HCT116 (cell line): Measurements from ENCODE around the gene MARVELD1.
"Not testable (repeated sequence)": the region's sequence is repeated elsewhere in the genome, so short reads cannot be mapped to it uniquely, and the experiment has no call there.

Experiments
- EGR1 ChIP-seq: IDR thresholded peaks from 2 replicates; pipeline ENCODE4 v1.6.1; 2012; ENCODE audit warnings: low read depth
- EZH2 ChIP-seq: fragments of 200-600 bp; sonication (generic); IDR thresholded peaks from 2 replicates; pipeline ENCODE4 v1.6.1; 2017; ENCODE audit warnings: antibody characterized with exemption, mixed run types
- RAD21 ChIP-seq: IDR thresholded peaks from 2 replicates; pipeline ENCODE4 v1.6.1; 2012; ENCODE audit warnings: low read depth, mild to moderate bottlenecking
- YY1 ChIP-seq: IDR thresholded peaks from 2 replicates; pipeline ENCODE4 v1.6.1; 2011; ENCODE audit warnings: low read length, low read depth, moderate library complexity, mild to moderate bottlenecking; ENCODE audit not compliant: insufficient replicate concordance; ENCODE audit errors: extremely low read depth
- TF ChIP-seq, protein P1 (sequence below): IDR thresholded peaks from 2 replicates; pipeline ENCODE4 v1.6.1; 2012
- TF ChIP-seq, protein P2 (sequence below): IDR thresholded peaks from 2 replicates; pipeline ENCODE4 v1.6.1; 2012; ENCODE audit warnings: low read depth
- TF ChIP-seq, protein P3 (sequence below), 3 experiments: fragments of 200-600 bp in 1 of 3; sonication (generic) in 1 of 3; IDR thresholded peaks in 2 of 3; conservative IDR thresholded peaks in 1 of 3; 2 replicates each; pipeline ENCODE4 v1.5.1; 2012 to 2017; ENCODE audit warnings: low read depth in 2 of 3, low read length in 2 of 3, antibody characterized with exemption in 1 of 3, borderline replicate concordance in 1 of 3, control low read depth in 1 of 3, mild to moderate bottlenecking in 1 of 3, mixed read lengths in 1 of 3, mixed run types in 1 of 3, moderate library complexity in 1 of 3; ENCODE audit not compliant: insufficient read depth in 1 of 3

DNA sequence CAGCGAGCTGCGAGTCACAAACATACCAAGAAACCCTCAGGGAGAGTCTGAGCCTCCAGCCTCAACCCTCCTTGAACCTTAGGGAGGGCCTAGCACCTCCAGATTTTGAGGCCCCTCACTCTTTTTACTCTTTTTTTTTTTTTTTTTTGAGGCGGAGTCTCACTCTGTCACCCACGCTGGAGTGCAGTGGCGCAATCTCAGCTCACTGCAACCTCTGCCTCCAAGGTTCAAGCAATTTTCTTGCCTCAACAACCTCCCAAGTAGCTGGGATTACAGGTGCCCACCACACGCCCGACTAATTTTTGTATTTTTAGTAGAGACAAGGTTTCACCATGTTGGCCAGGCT, 29.2 kb upstream of the MARVELD1 start:
- TF ChIP-seq EZH2, EGR1, RAD21, YY1: not testable (repeated sequence)
- TF ChIP-seq, protein P1, sequence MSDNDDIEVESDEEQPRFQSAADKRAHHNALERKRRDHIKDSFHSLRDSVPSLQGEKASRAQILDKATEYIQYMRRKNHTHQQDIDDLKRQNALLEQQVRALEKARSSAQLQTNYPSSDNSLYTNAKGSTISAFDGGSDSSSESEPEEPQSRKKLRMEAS: not testable (repeated sequence)
- TF ChIP-seq, protein P2, sequence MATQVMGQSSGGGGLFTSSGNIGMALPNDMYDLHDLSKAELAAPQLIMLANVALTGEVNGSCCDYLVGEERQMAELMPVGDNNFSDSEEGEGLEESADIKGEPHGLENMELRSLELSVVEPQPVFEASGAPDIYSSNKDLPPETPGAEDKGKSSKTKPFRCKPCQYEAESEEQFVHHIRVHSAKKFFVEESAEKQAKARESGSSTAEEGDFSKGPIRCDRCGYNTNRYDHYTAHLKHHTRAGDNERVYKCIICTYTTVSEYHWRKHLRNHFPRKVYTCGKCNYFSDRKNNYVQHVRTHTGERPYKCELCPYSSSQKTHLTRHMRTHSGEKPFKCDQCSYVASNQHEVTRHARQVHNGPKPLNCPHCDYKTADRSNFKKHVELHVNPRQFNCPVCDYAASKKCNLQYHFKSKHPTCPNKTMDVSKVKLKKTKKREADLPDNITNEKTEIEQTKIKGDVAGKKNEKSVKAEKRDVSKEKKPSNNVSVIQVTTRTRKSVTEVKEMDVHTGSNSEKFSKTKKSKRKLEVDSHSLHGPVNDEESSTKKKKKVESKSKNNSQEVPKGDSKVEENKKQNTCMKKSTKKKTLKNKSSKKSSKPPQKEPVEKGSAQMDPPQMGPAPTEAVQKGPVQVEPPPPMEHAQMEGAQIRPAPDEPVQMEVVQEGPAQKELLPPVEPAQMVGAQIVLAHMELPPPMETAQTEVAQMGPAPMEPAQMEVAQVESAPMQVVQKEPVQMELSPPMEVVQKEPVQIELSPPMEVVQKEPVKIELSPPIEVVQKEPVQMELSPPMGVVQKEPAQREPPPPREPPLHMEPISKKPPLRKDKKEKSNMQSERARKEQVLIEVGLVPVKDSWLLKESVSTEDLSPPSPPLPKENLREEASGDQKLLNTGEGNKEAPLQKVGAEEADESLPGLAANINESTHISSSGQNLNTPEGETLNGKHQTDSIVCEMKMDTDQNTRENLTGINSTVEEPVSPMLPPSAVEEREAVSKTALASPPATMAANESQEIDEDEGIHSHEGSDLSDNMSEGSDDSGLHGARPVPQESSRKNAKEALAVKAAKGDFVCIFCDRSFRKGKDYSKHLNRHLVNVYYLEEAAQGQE: not testable (repeated sequence)
- TF ChIP-seq, protein P3, sequence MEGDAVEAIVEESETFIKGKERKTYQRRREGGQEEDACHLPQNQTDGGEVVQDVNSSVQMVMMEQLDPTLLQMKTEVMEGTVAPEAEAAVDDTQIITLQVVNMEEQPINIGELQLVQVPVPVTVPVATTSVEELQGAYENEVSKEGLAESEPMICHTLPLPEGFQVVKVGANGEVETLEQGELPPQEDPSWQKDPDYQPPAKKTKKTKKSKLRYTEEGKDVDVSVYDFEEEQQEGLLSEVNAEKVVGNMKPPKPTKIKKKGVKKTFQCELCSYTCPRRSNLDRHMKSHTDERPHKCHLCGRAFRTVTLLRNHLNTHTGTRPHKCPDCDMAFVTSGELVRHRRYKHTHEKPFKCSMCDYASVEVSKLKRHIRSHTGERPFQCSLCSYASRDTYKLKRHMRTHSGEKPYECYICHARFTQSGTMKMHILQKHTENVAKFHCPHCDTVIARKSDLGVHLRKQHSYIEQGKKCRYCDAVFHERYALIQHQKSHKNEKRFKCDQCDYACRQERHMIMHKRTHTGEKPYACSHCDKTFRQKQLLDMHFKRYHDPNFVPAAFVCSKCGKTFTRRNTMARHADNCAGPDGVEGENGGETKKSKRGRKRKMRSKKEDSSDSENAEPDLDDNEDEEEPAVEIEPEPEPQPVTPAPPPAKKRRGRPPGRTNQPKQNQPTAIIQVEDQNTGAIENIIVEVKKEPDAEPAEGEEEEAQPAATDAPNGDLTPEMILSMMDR (IDR thresholded peaks at IDR 0.05 in 2 of 3, conservative IDR thresholded peaks at IDR 0.05 in 1 of 3; ENCODE audit: borderline replicate concordance in 1 of 3, insufficient read depth in 1 of 3, low read depth in 2 of 3, low read length in 2 of 3): not testable (repeated sequence)
